H1 (cell line): Measurements from ENCODE around the gene VWF. TPM values are rescaled to one million over a fixed set of nuclear protein-coding genes. Genes with fewer than 3 reads are reported as not detected.

Experiments used
- CHD7 ChIP-seq: fragments of 300-600 bp; sonication (generic); IDR thresholded peaks from 2 replicates; pipeline ENCODE4 v1.7.1; 2012; ENCODE audit warnings: low read length, moderate library complexity, mild to moderate bottlenecking, inconsistent platforms; ENCODE audit not compliant: insufficient replicate concordance
- POLR2A ChIP-seq, 2 experiments: IDR thresholded peaks; 1 replicate in 1 of 2; 2 replicates in 1 of 2; pipeline ENCODE4 v1.6.1; 2011; ENCODE audit warnings: low read depth in 2 of 2, low read length in 2 of 2, mild to moderate bottlenecking in 2 of 2; ENCODE audit errors: control extremely low read depth in 1 of 2
- RBBP5 ChIP-seq: IDR thresholded peaks from 2 replicates; pipeline ENCODE4 v1.7.1; 2012; ENCODE audit warnings: low read depth, mild to moderate bottlenecking, inconsistent platforms, low read length, moderate library complexity, borderline replicate concordance
- SIN3A ChIP-seq, 2 experiments: IDR thresholded peaks in 1 of 2; conservative IDR thresholded peaks in 1 of 2; 2 replicates each; pipeline ENCODE4 v1.6.1; 2011 to 2012; ENCODE audit warnings: low read length in 2 of 2, improper control_type of control experiment in 1 of 2, low read depth in 1 of 2, mild to moderate bottlenecking in 1 of 2
- TCF12 ChIP-seq: IDR thresholded peaks from 2 replicates; pipeline ENCODE4 v1.6.1; 2011; ENCODE audit warnings: low read depth, mild to moderate bottlenecking, low read length
- YY1 ChIP-seq: IDR thresholded peaks from 2 replicates; pipeline ENCODE4 v1.6.1; 2011; ENCODE audit warnings: low read depth, mild to moderate bottlenecking, low read length
- polyA plus RNA-seq, 7 experiments: library from polyadenylated mRNA; depleted of rRNA in 3 of 7; stranded (reverse) in 5 of 7; unstranded in 2 of 7; fragments of >200 nt in 5 of 7; fragments of 200-250 nt in 2 of 7; gene quantifications; 1 replicate in 5 of 7; 2 replicates in 1 of 7; 4 replicates in 1 of 7; pipeline versions ENCODE4 v1.2.1 to v1.2.3, GENCODE V29; 2011 to 2013; ENCODE audit warnings: missing spikeins in 2 of 7, mixed read lengths in 2 of 7
- total RNA-seq: library from RNA; stranded (reverse); fragmentation: NEBNext Ultra II Directional; extraction: Animal tissue kit (Norgen Biotek cat#: 25700); gene quantifications from 2 replicates; pipeline ENCODE4 v1.2.1, GENCODE V29; 2021

VWF gene
- total and polyA plus RNA-seq, 2 of the 8 experiments (the other 6 are each of a cell fraction or from before 2014, with no cell fraction given), result 0.39 to 0.60 TPM

- no peak for TF ChIP-seq CHD7
- no peak for TF ChIP-seq POLR2A (IDR thresholded peaks at IDR 0.05; ENCODE audit: control extremely low read depth in 1 of 2, low read depth in 2 of 2, low read length in 2 of 2)
- no peak for TF ChIP-seq TCF12
- TF ChIP-seq RBBP5, result no peak
- TF ChIP-seq SIN3A (conservative IDR thresholded peaks at IDR 0.05 in 1 of 2, IDR thresholded peaks at IDR 0.05 in 1 of 2; ENCODE audit: low read depth in 1 of 2, low read length in 2 of 2), result no peak
- TF ChIP-seq YY1, result no peak
Measured at GRCh38 chr12:6045438-6045837, 79.0 kb downstream of the VWF start (continued).
